ENCODE measurements around the gene SCFD2. TPM values are rescaled to one million over a fixed set of nuclear protein-coding genes. Genes with fewer than 3 reads are reported as not detected.
"Not testable (repeated sequence)": the region's sequence is repeated elsewhere in the genome, so short reads cannot be mapped to it uniquely, and the experiment has no call there.

The SCFD2 gene
- total RNA-seq, 1 experiment from 2014 or later = 7.4 TPM

- H3K27me3 ChIP-seq (ENCODE audit: control insufficient read depth, insufficient read depth, low read length) = no peaks in the 10 kb centered on the region
- no peaks in the 10 kb centered on the region for H3K36me3 ChIP-seq (ENCODE audit: control insufficient read depth, insufficient read depth, low read length)
- TF ChIP-seq, protein P1, sequence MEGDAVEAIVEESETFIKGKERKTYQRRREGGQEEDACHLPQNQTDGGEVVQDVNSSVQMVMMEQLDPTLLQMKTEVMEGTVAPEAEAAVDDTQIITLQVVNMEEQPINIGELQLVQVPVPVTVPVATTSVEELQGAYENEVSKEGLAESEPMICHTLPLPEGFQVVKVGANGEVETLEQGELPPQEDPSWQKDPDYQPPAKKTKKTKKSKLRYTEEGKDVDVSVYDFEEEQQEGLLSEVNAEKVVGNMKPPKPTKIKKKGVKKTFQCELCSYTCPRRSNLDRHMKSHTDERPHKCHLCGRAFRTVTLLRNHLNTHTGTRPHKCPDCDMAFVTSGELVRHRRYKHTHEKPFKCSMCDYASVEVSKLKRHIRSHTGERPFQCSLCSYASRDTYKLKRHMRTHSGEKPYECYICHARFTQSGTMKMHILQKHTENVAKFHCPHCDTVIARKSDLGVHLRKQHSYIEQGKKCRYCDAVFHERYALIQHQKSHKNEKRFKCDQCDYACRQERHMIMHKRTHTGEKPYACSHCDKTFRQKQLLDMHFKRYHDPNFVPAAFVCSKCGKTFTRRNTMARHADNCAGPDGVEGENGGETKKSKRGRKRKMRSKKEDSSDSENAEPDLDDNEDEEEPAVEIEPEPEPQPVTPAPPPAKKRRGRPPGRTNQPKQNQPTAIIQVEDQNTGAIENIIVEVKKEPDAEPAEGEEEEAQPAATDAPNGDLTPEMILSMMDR (IDR thresholded peaks at IDR 0.05) = no peak
- TF ChIP-seq SIN3A (IDR thresholded peaks at IDR 0.05; ENCODE audit: borderline replicate concordance, insufficient read depth, low read depth, low read length) = no peak
- TF ChIP-seq POLR2AphosphoS5 (IDR thresholded peaks at IDR 0.05; ENCODE audit: low read depth, low read length) = no peak
- TF ChIP-seq REST (IDR thresholded peaks at IDR 0.05; ENCODE audit: insufficient read depth in 1 of 2, low read depth in 2 of 2, low read length in 1 of 2) = no peak
- no peak for TF ChIP-seq TCF7L2 (IDR thresholded peaks at IDR 0.05; ENCODE audit: low read depth, low read length)
- ChIA-PET CTCF (no interaction called here), POLR2A (no interaction called here)
- H3K4me3 ChIP-seq (ENCODE audit: low read depth in 2 of 2, low read length in 2 of 2) = no peak overlapping the region
- no TSS peak for BruUV-seq (replicated peaks)
- intact Hi-C loops (cut with micrococcal nuclease; ENCODE audit: unreplicated experiment) (no loop called here), in situ Hi-C loops (cut with HindIII; ENCODE audit: low pct_unique_long_range_greater_than_20kb, low sequenced_read_pairs) (no loop called here)
- no peaks in the 10 kb centered on the region for H3K9me3 ChIP-seq (ENCODE audit: control insufficient read depth, insufficient read depth, low read depth, low read length)
- H3K27ac ChIP-seq (ENCODE audit: low read length) = no peak overlapping the region
- ATAC-seq (no peak), DNase-seq (ENCODE audit: low read depth, low spot score) (no peak)
- no peaks in the 10 kb centered on the region for H3K4me1 ChIP-seq (ENCODE audit: control insufficient read depth, insufficient read depth, low read length)
These were observed 218.7 kb downstream of the SCFD2 start for GRCh38 chr4:53147197-53147596.

DNA sequence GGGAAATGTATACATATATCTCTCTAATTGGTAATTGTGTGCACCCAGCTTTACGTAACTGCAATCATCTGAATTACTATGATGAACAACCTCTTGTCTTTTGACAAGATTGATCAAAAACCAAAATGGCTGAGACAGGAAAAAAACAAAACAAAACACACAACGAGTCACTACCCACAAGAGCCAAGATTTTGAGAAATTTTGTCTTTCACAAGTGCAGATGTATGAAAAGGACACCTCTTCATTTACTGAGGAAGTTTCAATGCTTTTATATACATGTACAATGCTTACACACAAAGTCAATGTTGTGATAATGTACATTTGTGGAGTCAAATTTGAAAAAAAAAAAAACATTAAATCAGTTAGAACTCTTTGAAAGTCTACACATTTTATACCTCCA, 224.6 kb downstream of the SCFD2 start:
- DNase-seq (ENCODE audit: low read depth, low spot score) (no peak), ATAC-seq (no peak)
- H3K4me1 ChIP-seq (ENCODE audit: control insufficient read depth, insufficient read depth, low read length) = no peaks in the 10 kb centered on the region
- TF ChIP-seq TCF7L2 (IDR thresholded peaks at IDR 0.05; ENCODE audit: low read depth, low read length) (no peak), POLR2AphosphoS5 (IDR thresholded peaks at IDR 0.05; ENCODE audit: low read depth, low read length) (no peak), REST (IDR thresholded peaks at IDR 0.05; ENCODE audit: insufficient read depth in 1 of 2, low read depth in 2 of 2, low read length in 1 of 2) (no peak), SIN3A (IDR thresholded peaks at IDR 0.05; ENCODE audit: borderline replicate concordance, insufficient read depth, low read depth, low read length) (no peak)
- TF ChIP-seq, protein P1 (IDR thresholded peaks at IDR 0.05) = no peak
- intact Hi-C loops (cut with micrococcal nuclease; ENCODE audit: unreplicated experiment) (no loop called here), in situ Hi-C loops (cut with HindIII; ENCODE audit: low pct_unique_long_range_greater_than_20kb, low sequenced_read_pairs) (no loop called here)
- H3K9me3 ChIP-seq (ENCODE audit: control insufficient read depth, insufficient read depth, low read depth, low read length) = no peaks in the 10 kb centered on the region
- no peak overlapping the region for H3K4me3 ChIP-seq (ENCODE audit: low read depth in 2 of 2, low read length in 2 of 2)
- CTCF ChIA-PET = no interaction called here
- no peak overlapping the region for H3K27ac ChIP-seq (ENCODE audit: low read length)
- POLR2A ChIA-PET = no interaction called here
- H3K27me3 ChIP-seq (ENCODE audit: control insufficient read depth, insufficient read depth, low read length) = no peaks in the 10 kb centered on the region
- no TSS peak for BruUV-seq (replicated peaks)
- H3K36me3 ChIP-seq (ENCODE audit: control insufficient read depth, insufficient read depth, low read length) = no peaks in the 10 kb centered on the region

DNA sequence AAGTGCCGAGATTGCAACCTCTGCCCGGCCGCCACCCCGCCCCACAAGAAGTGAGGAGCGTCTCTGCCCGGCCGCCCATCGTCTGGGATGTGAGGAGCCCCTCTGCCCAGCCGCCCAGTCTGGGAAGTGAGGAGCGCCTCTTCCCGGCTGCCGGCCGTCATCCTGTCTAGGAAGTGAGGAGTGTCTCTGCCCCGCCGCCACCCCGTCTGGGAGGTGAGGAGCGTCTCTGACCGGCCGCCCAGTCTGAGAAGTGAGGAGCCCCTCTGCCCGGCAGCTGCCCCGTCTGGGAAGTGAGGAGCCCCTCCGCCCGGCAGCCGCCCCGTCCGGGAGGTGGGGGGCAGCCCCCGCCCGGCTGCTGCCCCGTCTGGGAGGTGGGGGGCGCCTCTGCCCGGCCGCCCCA, 226.6 kb downstream of the SCFD2 start:
- ATAC-seq; in situ Hi-C loops (cut with HindIII; ENCODE audit: low pct_unique_long_range_greater_than_20kb, low sequenced_read_pairs); H3K9me3 ChIP-seq (ENCODE audit: control insufficient read depth, insufficient read depth, low read depth, low read length); H3K27ac ChIP-seq (ENCODE audit: low read length); H3K4me1 ChIP-seq (ENCODE audit: control insufficient read depth, insufficient read depth, low read length); DNase-seq (ENCODE audit: low read depth, low spot score); intact Hi-C loops (cut with micrococcal nuclease; ENCODE audit: unreplicated experiment); CTCF ChIA-PET; H3K4me3 ChIP-seq (ENCODE audit: low read depth in 2 of 2, low read length in 2 of 2); H3K36me3 ChIP-seq (ENCODE audit: control insufficient read depth, insufficient read depth, low read length); BruUV-seq (replicated peaks); POLR2A ChIA-PET; H3K27me3 ChIP-seq (ENCODE audit: control insufficient read depth, insufficient read depth, low read length): not testable (repeated sequence)
